Fibroblast of the aortic adventitia (primary cell): ENCODE measurements around the gene NAP1L1. TPM values are rescaled to one million over a fixed set of nuclear protein-coding genes. Genes with fewer than 3 reads are reported as not detected.

ENCODE experiments used
- DNase-seq: peaks from one replicate; pipeline ENCODE4 v3.0.0-alpha.2; 2010; ENCODE audit warnings: low read depth
- H3K4me3 ChIP-seq: 2 replicates; pipeline ENCODE4 v1.5.1; 2011; ENCODE audit warnings: low read depth, mild to moderate bottlenecking, control low read depth, low read length, moderate library complexity
- CTCF ChIP-seq: IDR thresholded peaks from 2 replicates; pipeline ENCODE4 v1.5.1; 2011; ENCODE audit warnings: mild to moderate bottlenecking, low read length, control low read depth, inconsistent platforms; ENCODE audit not compliant: insufficient read depth
- total RNA-seq: library from RNA; depleted of rRNA; stranded (reverse); fragments of >200 nt; gene quantifications from 2 replicates; pipeline ENCODE4 v1.2.3, GENCODE V29; 2012; ENCODE audit warnings: low replicate concordance

Gene NAP1L1
- total RNA-seq, 1 donor, result 377 TPM

GRCh38 chr12:76023069-76023690 lies 61.3 kb downstream of the NAP1L1 start:
- no peak for TF ChIP-seq CTCF
- no peak overlapping the region for H3K4me3 ChIP-seq
- DNase-seq, result no peak

- no peak for TF ChIP-seq CTCF
- no peak overlapping the region for H3K4me3 ChIP-seq
- no peak for DNase-seq
Observed at GRCh38 chr12:76022506-76022905, 62.0 kb downstream of the NAP1L1 start.

- no peak for TF ChIP-seq CTCF
- DNase-seq, result peak; percentile 98
Observed at GRCh38 chr12:76020731-76021672, 63.5 kb downstream of the NAP1L1 start.

GRCh38 chr12:76020281-76020680 lies 64.2 kb downstream of the NAP1L1 start:
- DNase-seq, result peak; percentile 65
- H3K4me3 ChIP-seq, result no peak overlapping the region
- TF ChIP-seq CTCF, result no peak

More at GRCh38 chr12:76020731-76021672, 63.5 kb downstream of the NAP1L1 start:
- H3K4me3 ChIP-seq, result no peak overlapping the region

- no peak for DNase-seq
- no peak overlapping the region for H3K4me3 ChIP-seq
- no peak for TF ChIP-seq CTCF
Observed at GRCh38 chr12:76018672-76019071, 65.8 kb downstream of the NAP1L1 start.

- no peak for TF ChIP-seq CTCF
- peak; percentile 40 for DNase-seq
- H3K4me3 ChIP-seq, result no peak overlapping the region
Observed at GRCh38 chr12:76018111-76018510, 66.4 kb downstream of the NAP1L1 start.
